HL-60 (cell line): ENCODE measurements around the gene DPY19L3.

ENCODE experiments used
- DNase-seq, 2 experiments: peaks; one replicate each; pipeline ENCODE4 v3.0.0-alpha.2; 2010 to 2020; ENCODE audit warnings: low read depth in 1 of 2, low spot score in 1 of 2
- H3K27ac ChIP-seq: fragments of 250-450 bp; sonication (Bioruptor Pico); replicated peaks from 2 replicates; pipeline ENCODE4 v1.5.1; 2020; ENCODE audit warnings: mild to moderate bottlenecking, moderate library complexity
- H3K27me3 ChIP-seq: fragments of 250-450 bp; sonication (Bioruptor Pico); 2 replicates; pipeline ENCODE4 v1.5.1; 2021; ENCODE audit warnings: mild to moderate bottlenecking, moderate library complexity; ENCODE audit not compliant: insufficient read depth, poor library complexity, severe bottlenecking
- H3K4me3 ChIP-seq: replicated peaks from 2 replicates; pipeline ENCODE4 v1.5.1; 2011; ENCODE audit warnings: mild to moderate bottlenecking, control low read depth, low read length; ENCODE audit not compliant: insufficient read depth
- CTCF ChIP-seq: IDR thresholded peaks from one replicate; pipeline ENCODE4 v1.5.1; 2011; ENCODE audit warnings: low read length, control low read depth, inconsistent platforms; ENCODE audit not compliant: insufficient read depth
- GABPA ChIP-seq: IDR thresholded peaks from 2 replicates; pipeline ENCODE4 v1.6.1; 2012; ENCODE audit warnings: low read depth
- POLR2AphosphoS5 ChIP-seq: IDR thresholded peaks from 2 replicates; pipeline ENCODE4 v1.6.1; 2012; ENCODE audit warnings: low read depth
- SPI1 ChIP-seq: IDR thresholded peaks from 2 replicates; pipeline ENCODE4 v1.6.1; 2012; ENCODE audit warnings: low read depth, mild to moderate bottlenecking, borderline replicate concordance
- long read RNA-seq: library from polyadenylated mRNA; unstranded; transcript quantifications from one replicate; pipeline ENCODE4 v2.0.0, GENCODE V29; 2020
- TF ChIP-seq, protein P1 (sequence below): IDR thresholded peaks from 2 replicates; pipeline ENCODE4 v1.6.1; 2012; ENCODE audit warnings: low read depth; ENCODE audit not compliant: insufficient replicate concordance

The DPY19L3 gene, protein sequence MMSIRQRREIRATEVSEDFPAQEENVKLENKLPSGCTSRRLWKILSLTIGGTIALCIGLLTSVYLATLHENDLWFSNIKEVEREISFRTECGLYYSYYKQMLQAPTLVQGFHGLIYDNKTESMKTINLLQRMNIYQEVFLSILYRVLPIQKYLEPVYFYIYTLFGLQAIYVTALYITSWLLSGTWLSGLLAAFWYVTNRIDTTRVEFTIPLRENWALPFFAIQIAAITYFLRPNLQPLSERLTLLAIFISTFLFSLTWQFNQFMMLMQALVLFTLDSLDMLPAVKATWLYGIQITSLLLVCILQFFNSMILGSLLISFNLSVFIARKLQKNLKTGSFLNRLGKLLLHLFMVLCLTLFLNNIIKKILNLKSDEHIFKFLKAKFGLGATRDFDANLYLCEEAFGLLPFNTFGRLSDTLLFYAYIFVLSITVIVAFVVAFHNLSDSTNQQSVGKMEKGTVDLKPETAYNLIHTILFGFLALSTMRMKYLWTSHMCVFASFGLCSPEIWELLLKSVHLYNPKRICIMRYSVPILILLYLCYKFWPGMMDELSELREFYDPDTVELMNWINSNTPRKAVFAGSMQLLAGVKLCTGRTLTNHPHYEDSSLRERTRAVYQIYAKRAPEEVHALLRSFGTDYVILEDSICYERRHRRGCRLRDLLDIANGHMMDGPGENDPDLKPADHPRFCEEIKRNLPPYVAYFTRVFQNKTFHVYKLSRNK
- long read RNA-seq, full-length matches to known transcripts: 3 of 9 reads
- long read RNA-seq, partial matches to known transcripts: 2 of 9 reads
- long read RNA-seq, other reads (novel, unspliced or antisense): 4 of 9 reads

- H3K4me3 ChIP-seq: peak within 1 kb of the TSS; percentile 90
- DNase-seq: peak; percentile 90 to 96
- peak; percentile 97 for TF ChIP-seq POLR2AphosphoS5
- TF ChIP-seq CTCF: no peak
- TF ChIP-seq SPI1: no peak; the same call in 1 of the 2 replicates
- TF ChIP-seq GABPA: peak; percentile 95
- TF ChIP-seq, protein P1, sequence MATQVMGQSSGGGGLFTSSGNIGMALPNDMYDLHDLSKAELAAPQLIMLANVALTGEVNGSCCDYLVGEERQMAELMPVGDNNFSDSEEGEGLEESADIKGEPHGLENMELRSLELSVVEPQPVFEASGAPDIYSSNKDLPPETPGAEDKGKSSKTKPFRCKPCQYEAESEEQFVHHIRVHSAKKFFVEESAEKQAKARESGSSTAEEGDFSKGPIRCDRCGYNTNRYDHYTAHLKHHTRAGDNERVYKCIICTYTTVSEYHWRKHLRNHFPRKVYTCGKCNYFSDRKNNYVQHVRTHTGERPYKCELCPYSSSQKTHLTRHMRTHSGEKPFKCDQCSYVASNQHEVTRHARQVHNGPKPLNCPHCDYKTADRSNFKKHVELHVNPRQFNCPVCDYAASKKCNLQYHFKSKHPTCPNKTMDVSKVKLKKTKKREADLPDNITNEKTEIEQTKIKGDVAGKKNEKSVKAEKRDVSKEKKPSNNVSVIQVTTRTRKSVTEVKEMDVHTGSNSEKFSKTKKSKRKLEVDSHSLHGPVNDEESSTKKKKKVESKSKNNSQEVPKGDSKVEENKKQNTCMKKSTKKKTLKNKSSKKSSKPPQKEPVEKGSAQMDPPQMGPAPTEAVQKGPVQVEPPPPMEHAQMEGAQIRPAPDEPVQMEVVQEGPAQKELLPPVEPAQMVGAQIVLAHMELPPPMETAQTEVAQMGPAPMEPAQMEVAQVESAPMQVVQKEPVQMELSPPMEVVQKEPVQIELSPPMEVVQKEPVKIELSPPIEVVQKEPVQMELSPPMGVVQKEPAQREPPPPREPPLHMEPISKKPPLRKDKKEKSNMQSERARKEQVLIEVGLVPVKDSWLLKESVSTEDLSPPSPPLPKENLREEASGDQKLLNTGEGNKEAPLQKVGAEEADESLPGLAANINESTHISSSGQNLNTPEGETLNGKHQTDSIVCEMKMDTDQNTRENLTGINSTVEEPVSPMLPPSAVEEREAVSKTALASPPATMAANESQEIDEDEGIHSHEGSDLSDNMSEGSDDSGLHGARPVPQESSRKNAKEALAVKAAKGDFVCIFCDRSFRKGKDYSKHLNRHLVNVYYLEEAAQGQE: no peak
- H3K27me3 ChIP-seq: no peaks in the 10 kb centered on the region
- H3K27ac ChIP-seq: peak within 1 kb of the TSS; percentile 97
These were observed at the start of gene DPY19L3 for GRCh38 chr19:32405431-32406160. Gene DPY19L3, plus strand, starts transcription at chr19:32405770. Its CDS starts 2,484 bp downstream, at chr19:32408254.

GRCh38 chr19:32357720-32358119 lies 47.9 kb upstream of the DPY19L3 start:
- Histone ChIP-seq H3K4me3 (no peak overlapping the region), H3K27ac (no peak overlapping the region), H3K27me3 (no peaks in the 10 kb centered on the region)
- TF ChIP-seq POLR2AphosphoS5: no peak
- no peak for TF ChIP-seq GABPA
- TF ChIP-seq, protein P1: no peak
- TF ChIP-seq SPI1: no peak
- TF ChIP-seq CTCF: no peak
- no peak for DNase-seq

GRCh38 chr19:32358321-32358720 lies 47.2 kb upstream of the DPY19L3 start:
- Histone ChIP-seq H3K27me3 (no peaks in the 10 kb centered on the region), H3K27ac (no peak overlapping the region), H3K4me3 (no peak overlapping the region)
- no peak for DNase-seq
- no peak for TF ChIP-seq CTCF
- no peak for TF ChIP-seq POLR2AphosphoS5
- TF ChIP-seq, protein P1: no peak
- no peak for TF ChIP-seq SPI1
- no peak for TF ChIP-seq GABPA
